GM12878 (cell line): ENCODE results near the gene C1QBP.

Experiments used
- CTCF ChIP-seq, 3 experiments: IDR thresholded peaks in 2 of 3; conservative IDR thresholded peaks in 1 of 3; 2 replicates each; pipeline ENCODE4 v1.5.1; 2011; ENCODE audit warnings: low read depth in 3 of 3, low read length in 3 of 3, mild to moderate bottlenecking in 3 of 3, control low read depth in 2 of 3, moderate library complexity in 2 of 3, inconsistent platforms in 1 of 3, mixed read lengths in 1 of 3; ENCODE audit not compliant: control insufficient read depth in 2 of 3, insufficient read depth in 1 of 3; ENCODE audit errors: extremely low read depth in 1 of 3
- ELK1 ChIP-seq: IDR thresholded peaks from 2 replicates; pipeline ENCODE4 v1.6.1; 2012; ENCODE audit warnings: low read depth, low read length, improper control_type of control experiment
- EP300 ChIP-seq, 2 experiments: fragments of 150-350 bp in 1 of 2; IDR thresholded peaks; 2 replicates each; pipeline ENCODE4 v1.6.1; 2011 to 2012; ENCODE audit warnings: low read depth in 2 of 2, low read length in 2 of 2, borderline replicate concordance in 1 of 2, improper control_type of control experiment in 1 of 2, inconsistent platforms in 1 of 2; ENCODE audit not compliant: control insufficient read depth in 1 of 2
- ETV6 ChIP-seq, 2 experiments: fragments of 450-650 bp in 1 of 2; IDR thresholded peaks in 1 of 2; conservative IDR thresholded peaks in 1 of 2; 2 replicates each; pipeline ENCODE4 v1.6.1; 2014; ENCODE audit warnings: antibody characterized with exemption in 1 of 2, borderline replicate concordance in 1 of 2, low read depth in 1 of 2, mild to moderate bottlenecking in 1 of 2, moderate library complexity in 1 of 2
- EZH2 ChIP-seq: IDR thresholded peaks from 2 replicates; pipeline ENCODE4 v1.6.1; 2012; ENCODE audit warnings: low read depth, mild to moderate bottlenecking, control low read depth, inconsistent platforms, low read length, borderline replicate concordance; ENCODE audit not compliant: control insufficient read depth
- PBX3 ChIP-seq: IDR thresholded peaks from 2 replicates; pipeline ENCODE4 v1.6.1; 2011; ENCODE audit warnings: mild to moderate bottlenecking, low read depth, low read length, moderate library complexity; ENCODE audit not compliant: insufficient replicate concordance
- POLR2AphosphoS5 ChIP-seq: IDR thresholded peaks from 2 replicates; pipeline ENCODE4 v1.6.1; 2011; ENCODE audit warnings: mild to moderate bottlenecking, low read length, inconsistent platforms
- REST ChIP-seq: IDR thresholded peaks from 2 replicates; pipeline ENCODE4 v1.6.1; 2012; ENCODE audit warnings: mild to moderate bottlenecking, low read depth, low read length
- RFX5 ChIP-seq: IDR thresholded peaks from 2 replicates; pipeline ENCODE4 v1.6.1; 2011; ENCODE audit warnings: low read depth, low read length, improper control_type of control experiment
- ZNF274 ChIP-seq: IDR thresholded peaks from one replicate; pipeline ENCODE4 v1.8.0; 2011; ENCODE audit not compliant: insufficient read length, insufficient read depth

- TF ChIP-seq EZH2 (no peak), ELK1 (no peak), ZNF274 (no peak), CTCF (IDR thresholded peaks at IDR 0.05 in 2 of 3, conservative IDR thresholded peaks at IDR 0.05 in 1 of 3; ENCODE audit: control insufficient read depth in 2 of 3, extremely low read depth in 1 of 3, insufficient read depth in 1 of 3, low read depth in 3 of 3, low read length in 3 of 3) (no peak), RFX5 (no peak), POLR2AphosphoS5 (no peak), PBX3 (no peak), EP300 (IDR thresholded peaks at IDR 0.05; ENCODE audit: borderline replicate concordance in 1 of 2, control insufficient read depth in 1 of 2, low read depth in 2 of 2, low read length in 2 of 2) (no peak), ETV6 (conservative IDR thresholded peaks at IDR 0.05 in 1 of 2, IDR thresholded peaks at IDR 0.05 in 1 of 2; ENCODE audit: borderline replicate concordance in 1 of 2, low read depth in 1 of 2) (no peak), REST (no peak)
Observed at GRCh38 chr17:5399767-5400166, 39.2 kb downstream of the C1QBP start.
